Neuronal stem cell (in vitro differentiated cells): ENCODE measurements around the gene GOSR1.
A peak's percentile ranks its signal among the peaks of the same experiment; 100 is the strongest.
"Not testable (repeated sequence)": the region's sequence is repeated elsewhere in the genome, so short reads cannot be mapped to it uniquely, and the experiment has no call there.

ENCODE experiments used
- DNase-seq: peaks from one replicate; pipeline ENCODE4 v3.0.0-alpha.2; 2013; ENCODE audit warnings: low spot score
- H2AFZ ChIP-seq: one replicate; pipeline ENCODE4 v1.6.1; 2013; ENCODE audit warnings: mild to moderate bottlenecking, low read length, inconsistent platforms
- H2AK5ac ChIP-seq: 2 replicates; pipeline ENCODE4 v1.6.1; 2013; ENCODE audit warnings: low read depth, mild to moderate bottlenecking, inconsistent platforms, low read length, moderate library complexity, mixed read lengths
- H2BK120ac ChIP-seq: 2 replicates; pipeline ENCODE4 v1.6.1; 2013; ENCODE audit warnings: low read depth, mild to moderate bottlenecking, inconsistent platforms, low read length, moderate library complexity, mixed read lengths
- H2BK12ac ChIP-seq: one replicate; pipeline ENCODE4 v1.6.1; 2013; ENCODE audit warnings: low read length, inconsistent platforms
- H2BK15ac ChIP-seq: 2 replicates; pipeline ENCODE4 v1.6.1; 2013; ENCODE audit warnings: mild to moderate bottlenecking, low read length, inconsistent platforms, mixed read lengths
- H2BK5ac ChIP-seq: one replicate; pipeline ENCODE4 v1.6.1; 2013; ENCODE audit warnings: inconsistent platforms, mild to moderate bottlenecking, low read length, moderate library complexity
- H3K14ac ChIP-seq: one replicate; pipeline ENCODE4 v1.6.1; 2013; ENCODE audit warnings: low read length, inconsistent platforms
- H3K18ac ChIP-seq: 2 replicates; pipeline ENCODE4 v1.6.1; 2013; ENCODE audit warnings: low read length, inconsistent platforms
- H3K23ac ChIP-seq: 2 replicates; pipeline ENCODE4 v1.6.1; 2013; ENCODE audit warnings: low read depth, mild to moderate bottlenecking, mixed read lengths, low read length, inconsistent platforms; ENCODE audit not compliant: poor library complexity
- H3K27ac ChIP-seq: replicated peaks from 3 replicates; pipeline ENCODE4 v1.5.1; 2013; ENCODE audit warnings: low read length, inconsistent platforms
- H3K27me3 ChIP-seq, 3 experiments: 2 replicates each; pipeline ENCODE4 v1.6.1; 2013; ENCODE audit warnings: low read length in 3 of 3, mild to moderate bottlenecking in 2 of 3, inconsistent platforms in 1 of 3, low read depth in 1 of 3, mixed read lengths in 1 of 3, moderate library complexity in 1 of 3; ENCODE audit not compliant: control insufficient read depth in 3 of 3, insufficient read depth in 3 of 3
- H3K36me3 ChIP-seq, 2 donors: replicated peaks in 1 of 2; 2 replicates each; pipeline ENCODE4 v1.6.1; 2013; ENCODE audit warnings: low read length in 2 of 2; ENCODE audit not compliant: control insufficient read depth in 2 of 2, insufficient read depth in 2 of 2
- H3K4ac ChIP-seq: 2 replicates; pipeline ENCODE4 v1.6.1; 2013; ENCODE audit warnings: inconsistent platforms, mild to moderate bottlenecking, low read length, moderate library complexity
- H3K4me1 ChIP-seq, 2 donors: 1 replicate in 1 of 2; 2 replicates in 1 of 2; pipeline ENCODE4 v1.6.1; 2013; ENCODE audit warnings: low read length in 2 of 2, low read depth in 1 of 2; ENCODE audit not compliant: control insufficient read depth in 2 of 2, insufficient read depth in 1 of 2
- H3K4me2 ChIP-seq: one replicate; pipeline ENCODE4 v1.6.1; 2013; ENCODE audit warnings: mild to moderate bottlenecking, low read length, inconsistent platforms; ENCODE audit not compliant: insufficient read depth, poor library complexity, severe bottlenecking
- H3K4me3 ChIP-seq, 2 donors: 2 replicates each; pipeline ENCODE4 v1.5.1; 2013; ENCODE audit warnings: low read length in 2 of 2, mild to moderate bottlenecking in 2 of 2, inconsistent platforms in 1 of 2, moderate library complexity in 1 of 2
- H3K79me1 ChIP-seq: one replicate; pipeline ENCODE4 v1.6.1; 2013; ENCODE audit warnings: low read depth, mild to moderate bottlenecking, inconsistent platforms, low read length, moderate library complexity
- H3K9ac ChIP-seq: one replicate; pipeline ENCODE4 v1.6.1; 2013; ENCODE audit warnings: mild to moderate bottlenecking, low read depth, low read length, inconsistent platforms; ENCODE audit not compliant: poor library complexity
- H3K9me3 ChIP-seq, 2 donors: replicated peaks in 1 of 2; 2 replicates each; pipeline versions ENCODE3 to v1.6.1; 2013; ENCODE audit warnings: low read length in 2 of 2, mild to moderate bottlenecking in 2 of 2, inconsistent platforms in 1 of 2, low read depth in 1 of 2, mixed read lengths in 1 of 2, moderate library complexity in 1 of 2; ENCODE audit not compliant: control insufficient read depth in 2 of 2, insufficient read depth in 1 of 2
- H4K8ac ChIP-seq: one replicate; pipeline ENCODE4 v1.6.1; 2013; ENCODE audit warnings: low read depth, mild to moderate bottlenecking, inconsistent platforms, low read length, moderate library complexity
- H4K91ac ChIP-seq: one replicate; pipeline ENCODE4 v1.6.1; 2013; ENCODE audit warnings: low read length, low read depth, mild to moderate bottlenecking, inconsistent platforms; ENCODE audit not compliant: poor library complexity
- WGBS, 2 donors: extraction: QIAGEN DNeasy Blood & Tissue Kit; methylation state at CpG; one replicate each; pipeline ENCODE4 v1.1.7; 2013; ENCODE audit warnings: missing lambda C conversion rate in 2 of 2, mixed read lengths in 1 of 2; ENCODE audit not compliant: insufficient read length in 2 of 2, insufficient replicate concordance in 1 of 2; ENCODE audit errors: extremely low coverage in 2 of 2; 5-methylcytosine and 5-hydroxymethylcytosine counted together

Gene GOSR1

DNA sequence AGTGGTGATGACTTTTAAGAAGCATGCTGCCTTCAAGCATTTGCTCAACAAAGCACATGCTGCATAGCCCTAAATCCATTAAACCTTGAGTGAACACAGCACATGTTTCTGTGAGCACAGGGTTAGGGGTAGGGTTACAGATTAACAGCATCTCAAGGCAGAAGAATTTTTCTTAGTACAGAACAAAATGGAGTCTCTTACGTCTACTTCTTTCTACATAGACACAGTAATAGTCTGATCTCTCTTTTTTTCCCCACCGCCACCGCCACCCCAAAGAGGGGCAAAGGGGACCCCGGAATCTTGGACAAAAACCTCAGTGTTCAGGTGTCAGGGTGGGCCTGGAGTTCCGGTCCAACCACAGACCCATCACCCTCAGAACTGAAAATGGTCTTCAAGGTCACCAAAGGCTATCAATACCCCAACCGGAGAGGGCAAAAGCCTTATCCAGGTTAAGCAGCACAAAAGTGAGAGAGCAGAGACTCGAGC is 86.7 kb downstream of the GOSR1 start:
- not testable (repeated sequence) for DNase-seq, H2AFZ ChIP-seq, H4K8ac ChIP-seq, H3K14ac ChIP-seq, H3K4ac ChIP-seq, H2BK15ac ChIP-seq, H4K91ac ChIP-seq, H2BK5ac ChIP-seq, H3K9ac ChIP-seq, H2BK12ac ChIP-seq, H2AK5ac ChIP-seq, H2BK120ac ChIP-seq, H3K27ac ChIP-seq, H3K4me1 ChIP-seq, H3K4me3 ChIP-seq, H3K9me3 ChIP-seq, H3K23ac ChIP-seq, H3K79me1 ChIP-seq, H3K36me3 ChIP-seq, H3K4me2 ChIP-seq, H3K18ac ChIP-seq, H3K27me3 ChIP-seq
- whole genome bisulfite sequencing, 2 donors, result no CpG with 5 or more reads among the region's 7 CpGs

- not testable (repeated sequence) for H2AFZ ChIP-seq, H3K4ac ChIP-seq, H2BK12ac ChIP-seq, H4K91ac ChIP-seq, DNase-seq, H2AK5ac ChIP-seq, H3K79me1 ChIP-seq, H3K36me3 ChIP-seq, H3K14ac ChIP-seq, H3K18ac ChIP-seq, H2BK15ac ChIP-seq, H3K27ac ChIP-seq, H3K9me3 ChIP-seq, H3K4me2 ChIP-seq, H2BK120ac ChIP-seq, H3K9ac ChIP-seq, H3K4me1 ChIP-seq, H3K23ac ChIP-seq, H4K8ac ChIP-seq, H3K27me3 ChIP-seq, H2BK5ac ChIP-seq, H3K4me3 ChIP-seq
- WGBS, 2 donors, result no CpG with 5 or more reads among the region's 13 CpGs
Measured at GRCh38 chr17:30564422-30565072, 87.3 kb downstream of the GOSR1 start.

DNA sequence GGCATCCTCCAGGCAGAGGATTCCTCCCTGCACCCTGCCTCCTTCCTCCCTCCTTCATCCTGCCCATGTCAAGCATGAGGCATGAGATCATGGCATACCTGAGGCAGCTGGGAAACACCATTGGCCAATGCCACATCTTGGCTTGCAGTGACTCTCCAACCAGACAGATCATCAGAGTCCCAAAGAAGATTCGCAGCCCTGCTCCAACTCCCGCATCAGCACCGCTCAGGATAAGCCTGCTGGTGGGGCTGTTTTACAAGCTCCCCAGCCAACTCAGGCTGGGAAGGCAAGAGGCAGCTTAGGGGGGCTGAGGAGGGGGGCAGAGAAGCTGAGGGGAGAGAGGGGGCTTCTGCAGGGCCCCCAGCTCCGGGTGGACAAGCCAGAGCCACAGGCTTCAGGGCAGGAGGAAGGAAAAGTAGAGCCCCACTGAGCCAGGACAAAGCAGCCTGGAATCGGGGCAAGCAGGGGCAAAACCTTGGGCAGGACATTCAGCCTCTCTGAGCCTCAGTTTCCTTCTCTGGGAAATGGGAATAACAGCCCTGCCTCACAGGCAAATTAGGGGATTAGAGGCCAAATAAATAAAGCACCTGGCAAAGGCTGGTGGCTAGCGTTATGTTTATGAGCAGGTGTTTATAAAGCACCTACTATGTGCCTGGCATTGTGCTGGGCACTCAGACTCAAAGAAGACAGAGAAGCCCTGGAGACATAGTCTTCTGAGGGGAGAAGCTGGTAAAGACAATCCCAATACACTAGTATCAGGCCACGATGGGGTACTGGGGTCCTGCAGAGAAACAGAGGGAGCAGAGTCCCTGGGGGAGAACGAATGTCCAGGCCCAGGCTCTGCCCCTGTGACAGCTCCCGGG is 88.1 kb downstream of the GOSR1 start:
- no peak for DNase-seq
- Histone ChIP-seq H2AK5ac (no peak overlapping the region), H3K79me1 (no peaks in the 10 kb centered on the region), H3K18ac (peak overlapping the region; percentile 71), H3K36me3 (no peaks in the 10 kb centered on the region), H4K91ac (no peak overlapping the region), H3K14ac (no peak overlapping the region), H3K27ac (no peak overlapping the region), H3K9me3 (no peaks in the 10 kb centered on the region), H2BK5ac (no peak overlapping the region), H4K8ac (no peak overlapping the region), H3K27me3 (no peaks in the 10 kb centered on the region), H2AFZ (peak overlapping the region; percentile 24), H2BK120ac (no peak overlapping the region), H3K23ac (no peak overlapping the region), H3K4ac (no peak overlapping the region), H3K9ac (no peak overlapping the region), H2BK15ac (no peak overlapping the region), H3K4me3 (no peak overlapping the region), H2BK12ac (no peak overlapping the region), H3K4me2 (no peak overlapping the region), H3K4me1 (peaks cover 3 to 9% of the 10 kb centered on the region in 2 donors)
- WGBS, 2 donors, result no CpG with 5 or more reads among the region's 9 CpGs

DNA sequence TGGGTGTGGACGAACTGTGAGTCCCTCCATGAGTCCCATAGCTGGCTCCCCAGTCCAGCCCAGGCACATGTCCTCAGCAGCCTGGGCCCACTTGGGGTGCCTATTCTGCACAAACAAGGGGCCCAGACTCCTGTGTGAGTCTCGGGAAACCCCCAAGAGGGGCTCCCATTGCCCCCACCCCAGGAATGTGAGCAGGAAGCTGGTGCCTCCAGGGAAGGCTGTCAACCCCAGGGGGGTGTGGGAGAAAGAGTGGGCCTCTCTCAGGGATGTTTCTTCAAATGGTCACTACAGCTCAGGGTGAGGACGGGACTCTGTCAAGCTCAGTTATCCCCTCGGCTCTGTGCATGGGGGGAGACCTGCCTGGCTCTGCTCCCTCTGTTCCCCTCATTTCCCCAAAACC is 88.9 kb downstream of the GOSR1 start:
- not testable (repeated sequence) for H4K91ac ChIP-seq, H4K8ac ChIP-seq, H3K4me2 ChIP-seq, H3K4me1 ChIP-seq, H3K36me3 ChIP-seq, H3K9me3 ChIP-seq, H3K27me3 ChIP-seq, H2AK5ac ChIP-seq, H3K4ac ChIP-seq, H3K4me3 ChIP-seq, H3K23ac ChIP-seq, H2BK5ac ChIP-seq, H2BK15ac ChIP-seq, H2BK120ac ChIP-seq, H3K27ac ChIP-seq, DNase-seq, H3K9ac ChIP-seq, H2BK12ac ChIP-seq, H3K14ac ChIP-seq, H3K79me1 ChIP-seq
- WGBS, 2 donors, result no CpG with 5 or more reads among the region's 4 CpGs
- H3K18ac ChIP-seq, result peak overlapping the region; percentile 38
- peak overlapping the region; percentile 24 for H2AFZ ChIP-seq
